A549 treated with dexamethasone at 1 μM for 4 hours (cell line): Measurements from ENCODE around the gene RAB11FIP5. TPM values are rescaled to one million over a fixed set of nuclear protein-coding genes. Genes with fewer than 3 reads are reported as not detected.

ENCODE experiments used
- total RNA-seq: library from RNA; stranded (reverse); fragments of 200-300 nt; extraction: Qiagen RNA extraction; gene quantifications from 5 replicates; pipeline ENCODE4 v1.2.3, GENCODE V29; 2022

The RAB11FIP5 gene
- 29.2 to 34.5 TPM (median 32.8 TPM) in 5 replicates for total RNA-seq

GRCh38 chr2:73112913-73113854 lies at the start of gene RAB11FIP5:
Gene RAB11FIP5 (minus strand): TSS chr2:73112948. CDS start chr2:73112777, 171 bp downstream.

GRCh38 chr2:73071360-73072128 lies 41.2 kb downstream of the RAB11FIP5 start, which contains the start of gene SFXN5:
Gene SFXN5 (minus strand): TSS chr2:73071712. CDS start chr2:73071705, 7 bp downstream.

Other genes starting within 250 kb of the RAB11FIP5 start
- gene SPR, start 225.5 kb downstream of the RAB11FIP5 start, total RNA-seq = 94.4 to 129 TPM (median 113 TPM) in 5 replicates
- gene EMX1, start 195.4 kb downstream of the RAB11FIP5 start, total RNA-seq = 0.07 to 0.28 TPM (median 0.21 TPM) in 4 of 5 replicates, not detected in the other
- 9.6 to 14.6 TPM (median 12.7 TPM) in 5 replicates for gene SFXN5, start 41.2 kb downstream of the RAB11FIP5 start, total RNA-seq
- gene NOTO, start 89.6 kb upstream of the RAB11FIP5 start, total RNA-seq = 0.02 TPM in 3 of 5 replicates, not detected in the others
- 50.3 to 57.7 TPM (median 53.9 TPM) in 5 replicates for gene SMYD5, start 101.3 kb upstream of the RAB11FIP5 start, total RNA-seq
- gene PRADC1, start 120.3 kb upstream of the RAB11FIP5 start, total RNA-seq = 18.4 to 23.8 TPM (median 22.4 TPM) in 5 replicates
- gene CCT7, start 121.4 kb upstream of the RAB11FIP5 start, total RNA-seq = 634 to 838 TPM (median 651 TPM) in 5 replicates
- gene FBXO41, start 171.5 kb upstream of the RAB11FIP5 start, total RNA-seq = 3.9 to 5.6 TPM (median 4.4 TPM) in 5 replicates
- 0.09 to 0.27 TPM (median 0.12 TPM) in 5 replicates for gene EGR4, start 180.6 kb upstream of the RAB11FIP5 start, total RNA-seq